GM12878 (cell line): ENCODE measurements around the gene IDH3G. TPM values are rescaled to one million over a fixed set of nuclear protein-coding genes. Genes with fewer than 3 reads are reported as not detected.

Experiments
- ATAC-seq: fragments of 200-7000 bp; cut with Tn5 transposase; 3 replicates; pipeline ENCODE4 v1.9.1; 2020; ENCODE audit warnings: mild to moderate bottlenecking, moderate library complexity
- BruUV-seq: library from RNA; stranded (reverse); fragments of 400-500 nt; replicated peaks from 2 replicates; lab custom pipeline; 2021; lab: Mats Ljungman, UMichigan
- CTCF ChIA-PET: fragments of 300-600 bp; sonication (Branson Sonifier 250); formaldehyde crosslinking; extraction: SDS; loops from one replicate; lab custom pipeline; 2021; ENCODE audit warnings: inconsistent platforms; lab: Yijun Ruan, JAX
- POLR2A ChIA-PET: fragments of 350-600 bp; formaldehyde crosslinking; extraction: SDS; loops from one replicate; lab custom pipeline; 2021; ENCODE audit warnings: inconsistent platforms; lab: Charles Lee
- RAD21 ChIA-PET: fragments of 300-600 bp; sonication (Branson Sonifier 250); formaldehyde crosslinking; loops from one replicate; lab custom pipeline; 2023; ENCODE audit warnings: antibody characterized with exemption; ENCODE audit not compliant: unreplicated experiment; lab: Charles Lee
- SMC1A ChIA-PET: fragments of 300-600 bp; sonication (Branson Sonifier 250); formaldehyde crosslinking; loops from one replicate; lab custom pipeline; 2023; ENCODE audit not compliant: unreplicated experiment, uncharacterized antibody; lab: Charles Lee
- DNase-seq: peaks from one replicate; pipeline ENCODE4 v3.0.0-alpha.2; 2011; ENCODE audit warnings: low read depth, low spot score
- FAIRE-seq: peaks from 3 replicates; lab custom pipeline; 2011; peaks lifted over from hg19 to GRCh38; lab: Jason Lieb, UNC
- H2AFZ ChIP-seq: 2 replicates; pipeline ENCODE4 v1.6.0; 2011; ENCODE audit warnings: low read depth, low read length, control low read depth; ENCODE audit not compliant: control insufficient read depth
- H3K27ac ChIP-seq: 2 replicates; pipeline ENCODE4 v1.5.1; 2011; ENCODE audit warnings: control low read depth; ENCODE audit not compliant: control insufficient read depth, insufficient read depth
- H3K27me3 ChIP-seq, 2 experiments: replicated peaks in 1 of 2; 2 replicates each; pipeline versions ENCODE4 v1.6.0 to v1.6.1; 2011; ENCODE audit warnings: low read length in 1 of 2; ENCODE audit not compliant: control insufficient read depth in 2 of 2, insufficient read depth in 2 of 2
- H3K36me3 ChIP-seq, 2 experiments: 2 replicates each; pipeline ENCODE4 v1.5.1; 2011; ENCODE audit warnings: low read length in 1 of 2; ENCODE audit not compliant: control insufficient read depth in 2 of 2, insufficient read depth in 2 of 2
- H3K4me1 ChIP-seq: 2 replicates; pipeline ENCODE4 v1.6.1; 2011; ENCODE audit warnings: mild to moderate bottlenecking, low read length, moderate library complexity, mixed read lengths; ENCODE audit not compliant: control insufficient read depth, insufficient read depth
- H3K4me2 ChIP-seq: 2 replicates; pipeline ENCODE4 v1.6.0; 2011; ENCODE audit warnings: control low read depth; ENCODE audit not compliant: control insufficient read depth, insufficient read depth
- H3K4me3 ChIP-seq: fragments of 200-600 bp; sonication (generic); 2 replicates; pipeline ENCODE4 v1.5.1; 2016
- H3K79me2 ChIP-seq: 2 replicates; pipeline ENCODE4 v1.6.0; 2011; ENCODE audit warnings: low read length; ENCODE audit not compliant: control insufficient read depth, insufficient read depth
- H3K9ac ChIP-seq: 2 replicates; pipeline ENCODE4 v1.8.0; 2011; ENCODE audit warnings: low read length, control low read depth, mixed read lengths; ENCODE audit not compliant: control insufficient read depth, insufficient read depth
- H3K9me3 ChIP-seq: replicated peaks from 3 replicates; pipeline ENCODE4 v1.5.1; 2011; ENCODE audit warnings: mild to moderate bottlenecking, low read length; ENCODE audit not compliant: control insufficient read depth, insufficient read depth
- H4K20me1 ChIP-seq: 2 replicates; pipeline ENCODE4 v1.6.0; 2011; ENCODE audit not compliant: control insufficient read depth, insufficient read depth
- BCLAF1 ChIP-seq: fragments of 450-650 bp; IDR thresholded peaks from 2 replicates; pipeline ENCODE4 v1.6.1; 2017; ENCODE audit warnings: antibody characterized with exemption, mild to moderate bottlenecking, moderate library complexity
- BHLHE40 ChIP-seq, 2 experiments: fragments of 450-650 bp in 1 of 2; IDR thresholded peaks; 2 replicates each; pipeline ENCODE4 v1.6.1; 2011 to 2017; ENCODE audit warnings: low read depth in 2 of 2, borderline replicate concordance in 1 of 2, improper control_type of control experiment in 1 of 2, low read length in 1 of 2, mild to moderate bottlenecking in 1 of 2
- EED ChIP-seq: sonication (generic); IDR thresholded peaks from 2 replicates; pipeline ENCODE4 v1.6.1; 2016; ENCODE audit warnings: antibody characterized with exemption, low read depth
- ETV6 ChIP-seq, 2 experiments: fragments of 450-650 bp in 1 of 2; IDR thresholded peaks in 1 of 2; conservative IDR thresholded peaks in 1 of 2; 2 replicates each; pipeline ENCODE4 v1.6.1; 2014; ENCODE audit warnings: antibody characterized with exemption in 1 of 2, borderline replicate concordance in 1 of 2, low read depth in 1 of 2, mild to moderate bottlenecking in 1 of 2, moderate library complexity in 1 of 2
- NRF1 ChIP-seq: conservative IDR thresholded peaks from 2 replicates; pipeline ENCODE4 v1.6.1; 2011; ENCODE audit warnings: mild to moderate bottlenecking, low read depth, low read length, improper control_type of control experiment
- RAD21 ChIP-seq: IDR thresholded peaks from 2 replicates; pipeline ENCODE4 v1.6.1; 2011; ENCODE audit warnings: mild to moderate bottlenecking, low read depth, low read length, moderate library complexity; ENCODE audit not compliant: insufficient read depth
- RAD51 ChIP-seq: fragments of 450-650 bp; IDR thresholded peaks from 2 replicates; pipeline ENCODE4 v1.6.1; 2016; ENCODE audit warnings: moderate library complexity, mild to moderate bottlenecking, inconsistent platforms
- RBBP5 ChIP-seq: fragments of 200-600 bp; sonication (generic); conservative IDR thresholded peaks from 2 replicates; pipeline ENCODE4 v1.6.1; 2016
- USF2 ChIP-seq: IDR thresholded peaks from 2 replicates; pipeline ENCODE4 v1.6.1; 2011; ENCODE audit warnings: low read depth, low read length, improper control_type of control experiment, borderline replicate concordance
- ZBTB33 ChIP-seq: fragments of 450-650 bp; IDR thresholded peaks from 2 replicates; pipeline ENCODE4 v1.6.1; 2017; ENCODE audit warnings: mild to moderate bottlenecking
- WGBS: methylation state at CpG from one replicate; pipeline ENCODE4 v1.1.6; 2016; ENCODE audit warnings: low lambda C conversion rate; ENCODE audit not compliant: insufficient replicate concordance, insufficient coverage; ENCODE audit errors: missing lambda C conversion rate; 5-methylcytosine and 5-hydroxymethylcytosine counted together
- in situ Hi-C: fragments of 300-500 bp; cut with MboI; formaldehyde crosslinking; loops from 9 replicates; pipeline ENCODE4 v1.14.3; 2018; ENCODE audit warnings: mixed read lengths
- intact Hi-C: fragments of 100-400 bp; cut with micrococcal nuclease; formaldehyde crosslinking; loops from one replicate; pipeline ENCODE4 v1.14.2; 2022; ENCODE audit not compliant: unreplicated experiment
- polyA plus RNA-seq, 11 experiments: library from polyadenylated mRNA; depleted of rRNA in 4 of 11; unstranded in 6 of 11; stranded (reverse) in 5 of 11; fragments of >200 nt; fragmentation: Nextera tagmentation in 4 of 11; fragmentation: Illumina TruSeq in 1 of 11; extraction: Ambion mirVana in 4 of 11; extraction: Trizol in 1 of 11; gene quantifications; 1 replicate in 1 of 11; 2 replicates in 10 of 11; pipeline versions ENCODE4 v1.2.1 to v1.2.3, GENCODE V29; 2011 to 2016; ENCODE audit warnings: inconsistent platforms in 2 of 11, missing spikeins in 2 of 11, low read depth in 1 of 11
- total RNA-seq, 4 experiments: library from RNA; depleted of rRNA in 3 of 4; stranded (reverse); fragments of >200 nt in 3 of 4; fragmentation: Illumina TruSeq in 1 of 4; extraction: Trizol in 1 of 4; gene quantifications; 2 replicates each; pipeline versions ENCODE4 v1.2.1 to v1.2.3, GENCODE V29; 2013 to 2021
- TF ChIP-seq, protein P1 (sequence below): IDR thresholded peaks from 2 replicates; pipeline ENCODE4 v1.6.1; 2012; ENCODE audit warnings: mild to moderate bottlenecking, low read depth, low read length

IDH3G gene
- total and polyA plus RNA-seq, 10 of the 15 experiments (the other 5 are each of a cell fraction or from before 2014, with no cell fraction given): 26.3 to 102 (median 66.6) TPM

DNA sequence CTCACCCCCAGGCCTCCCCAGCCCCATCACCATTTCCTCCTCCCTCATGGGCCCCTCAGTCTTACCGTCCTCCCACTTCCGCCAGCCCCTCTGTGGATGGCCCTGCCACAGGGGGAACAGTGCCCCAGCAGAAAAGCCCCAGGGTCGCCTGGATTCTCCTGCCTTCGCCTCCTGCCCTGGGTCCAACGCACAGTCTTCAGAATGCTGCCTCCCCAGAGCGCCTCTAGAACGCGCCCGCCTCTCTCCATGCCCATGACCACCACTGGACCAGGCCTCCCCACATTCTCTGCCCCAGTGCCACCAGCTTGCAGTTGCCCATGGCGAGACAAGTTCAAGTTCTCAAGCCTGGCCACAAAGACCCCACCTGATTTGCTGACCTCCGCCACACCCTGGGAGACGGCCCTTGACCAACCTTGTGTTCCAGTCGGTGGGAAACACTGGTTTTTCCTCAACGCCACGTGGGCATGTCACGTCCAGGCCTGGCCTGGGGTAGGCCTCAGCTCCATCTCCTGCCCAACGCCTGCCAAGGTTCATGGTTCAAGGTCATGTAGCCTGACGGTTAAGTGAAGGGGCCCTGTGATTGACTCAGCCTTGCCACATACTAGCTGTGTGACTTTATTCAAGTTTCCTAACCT is 30.8 kb downstream of the IDH3G start (continued):
- no peak for TF ChIP-seq RAD21
- TF ChIP-seq ETV6 (conservative IDR thresholded peaks at IDR 0.05 in 1 of 2, IDR thresholded peaks at IDR 0.05 in 1 of 2; ENCODE audit: borderline replicate concordance in 1 of 2, low read depth in 1 of 2): no peak
- TF ChIP-seq BHLHE40 (IDR thresholded peaks at IDR 0.05; ENCODE audit: borderline replicate concordance in 1 of 2, low read depth in 2 of 2, low read length in 1 of 2): no peak
- TF ChIP-seq USF2: no peak
- TF ChIP-seq RBBP5: no peak

- FAIRE-seq (no peak), ATAC-seq (no peak), DNase-seq (no peak)
- POLR2A ChIA-PET: no interaction called here
- Histone ChIP-seq H3K9me3 (no peaks in the 10 kb centered on the region), H3K36me3 (no peaks in the 10 kb centered on the region), H3K4me3 (no peak overlapping the region), H3K27me3 (no peaks in the 10 kb centered on the region), H3K27ac (no peak overlapping the region), H3K4me2 (no peak overlapping the region), H4K20me1 (no peaks in the 10 kb centered on the region)
- SMC1A ChIA-PET: no interaction called here
- in situ Hi-C loops: loop anchor here (5.0 kb wide), 1 partner anchor 200 kb away; no protein-coding TSS in a partner anchor
- BruUV-seq: no TSS peak
- CTCF ChIA-PET: interaction anchor here (0.6 to 2.3 kb wide), 8 partner anchors 34 to 206 kb away, joined by 3 to 26 read pairs (median 4); partner anchors contain the start of gene SLC6A8
- TF ChIP-seq, protein P1, sequence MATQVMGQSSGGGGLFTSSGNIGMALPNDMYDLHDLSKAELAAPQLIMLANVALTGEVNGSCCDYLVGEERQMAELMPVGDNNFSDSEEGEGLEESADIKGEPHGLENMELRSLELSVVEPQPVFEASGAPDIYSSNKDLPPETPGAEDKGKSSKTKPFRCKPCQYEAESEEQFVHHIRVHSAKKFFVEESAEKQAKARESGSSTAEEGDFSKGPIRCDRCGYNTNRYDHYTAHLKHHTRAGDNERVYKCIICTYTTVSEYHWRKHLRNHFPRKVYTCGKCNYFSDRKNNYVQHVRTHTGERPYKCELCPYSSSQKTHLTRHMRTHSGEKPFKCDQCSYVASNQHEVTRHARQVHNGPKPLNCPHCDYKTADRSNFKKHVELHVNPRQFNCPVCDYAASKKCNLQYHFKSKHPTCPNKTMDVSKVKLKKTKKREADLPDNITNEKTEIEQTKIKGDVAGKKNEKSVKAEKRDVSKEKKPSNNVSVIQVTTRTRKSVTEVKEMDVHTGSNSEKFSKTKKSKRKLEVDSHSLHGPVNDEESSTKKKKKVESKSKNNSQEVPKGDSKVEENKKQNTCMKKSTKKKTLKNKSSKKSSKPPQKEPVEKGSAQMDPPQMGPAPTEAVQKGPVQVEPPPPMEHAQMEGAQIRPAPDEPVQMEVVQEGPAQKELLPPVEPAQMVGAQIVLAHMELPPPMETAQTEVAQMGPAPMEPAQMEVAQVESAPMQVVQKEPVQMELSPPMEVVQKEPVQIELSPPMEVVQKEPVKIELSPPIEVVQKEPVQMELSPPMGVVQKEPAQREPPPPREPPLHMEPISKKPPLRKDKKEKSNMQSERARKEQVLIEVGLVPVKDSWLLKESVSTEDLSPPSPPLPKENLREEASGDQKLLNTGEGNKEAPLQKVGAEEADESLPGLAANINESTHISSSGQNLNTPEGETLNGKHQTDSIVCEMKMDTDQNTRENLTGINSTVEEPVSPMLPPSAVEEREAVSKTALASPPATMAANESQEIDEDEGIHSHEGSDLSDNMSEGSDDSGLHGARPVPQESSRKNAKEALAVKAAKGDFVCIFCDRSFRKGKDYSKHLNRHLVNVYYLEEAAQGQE: no peak
- TF ChIP-seq NRF1: no peak
- no peak for TF ChIP-seq EED
- no peak for TF ChIP-seq BCLAF1
- no peak for TF ChIP-seq RAD51
- TF ChIP-seq ZBTB33: no peak
- TF ChIP-seq, all 136 proteins: peak for 0
- H2AFZ ChIP-seq: no peak overlapping the region
- no peak overlapping the region for H3K9ac ChIP-seq
- no peaks in the 10 kb centered on the region for H3K4me1 ChIP-seq
- no peaks in the 10 kb centered on the region for H3K79me2 ChIP-seq
- 50% methylated on average over 14 of the region's 14 CpGs for WGBS
- RAD21 ChIA-PET: interaction anchor here (1.6 kb wide), 1 partner anchor 75 kb away, joined by 3 read pairs; the partner anchor contains the start of gene SLC6A8
- intact Hi-C loops: loop anchor here (5.0 kb wide), 1 partner anchor 290 kb away; no protein-coding TSS in a partner anchor
Observed at GRCh38 chrX:153762626-153763173, 31.5 kb downstream of the IDH3G start.
